ENCODE measurements around the gene GPR137B.
A peak's percentile ranks its signal among the peaks of the same experiment; 100 is the strongest.

The GPR137B gene, protein sequence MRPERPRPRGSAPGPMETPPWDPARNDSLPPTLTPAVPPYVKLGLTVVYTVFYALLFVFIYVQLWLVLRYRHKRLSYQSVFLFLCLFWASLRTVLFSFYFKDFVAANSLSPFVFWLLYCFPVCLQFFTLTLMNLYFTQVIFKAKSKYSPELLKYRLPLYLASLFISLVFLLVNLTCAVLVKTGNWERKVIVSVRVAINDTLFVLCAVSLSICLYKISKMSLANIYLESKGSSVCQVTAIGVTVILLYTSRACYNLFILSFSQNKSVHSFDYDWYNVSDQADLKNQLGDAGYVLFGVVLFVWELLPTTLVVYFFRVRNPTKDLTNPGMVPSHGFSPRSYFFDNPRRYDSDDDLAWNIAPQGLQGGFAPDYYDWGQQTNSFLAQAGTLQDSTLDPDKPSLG

DNA sequence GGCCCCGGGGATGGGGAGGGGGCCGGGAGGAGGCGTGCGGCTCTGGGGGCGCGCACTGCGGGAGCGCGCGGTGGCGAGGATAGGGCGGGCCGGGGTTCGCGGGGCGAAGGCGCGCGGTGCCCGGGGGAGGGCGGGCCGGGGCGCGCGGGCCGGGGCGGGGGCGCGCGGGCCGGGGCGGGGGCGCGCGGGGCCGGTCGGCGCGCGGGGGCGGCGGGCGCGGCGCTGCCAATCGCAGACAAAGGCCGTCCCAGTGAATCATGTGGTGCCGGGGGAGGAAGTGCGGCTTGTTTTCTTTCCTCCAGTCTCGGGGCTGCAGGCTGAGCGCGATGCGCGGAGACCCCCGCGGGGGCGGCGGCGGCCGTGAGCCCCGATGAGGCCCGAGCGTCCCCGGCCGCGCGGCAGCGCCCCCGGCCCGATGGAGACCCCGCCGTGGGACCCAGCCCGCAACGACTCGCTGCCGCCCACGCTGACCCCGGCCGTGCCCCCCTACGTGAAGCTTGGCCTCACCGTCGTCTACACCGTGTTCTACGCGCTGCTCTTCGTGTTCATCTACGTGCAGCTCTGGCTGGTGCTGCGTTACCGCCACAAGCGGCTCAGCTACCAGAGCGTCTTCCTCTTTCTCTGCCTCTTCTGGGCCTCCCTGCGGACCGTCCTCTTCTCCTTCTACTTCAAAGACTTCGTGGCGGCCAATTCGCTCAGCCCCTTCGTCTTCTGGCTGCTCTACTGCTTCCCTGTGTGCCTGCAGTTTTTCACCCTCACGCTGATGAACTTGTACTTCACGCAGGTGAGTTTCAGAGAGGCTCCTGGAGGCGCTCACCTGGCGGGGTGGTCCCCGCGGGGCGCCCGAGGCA is at the start of gene GPR137B:
TSS of gene GPR137B (plus strand) at position 287 of the 851 bp plus-strand sequence. CDS start at position 371, 84 bp downstream.
- DNase-seq = peak; percentile 48

GRCh38 chr1:236092899-236093298 is 49.4 kb upstream of the GPR137B start:
- DNase-seq = no peak

- DNase-seq = no peak
Observed at GRCh38 chr1:236095705-236096520, 46.4 kb upstream of the GPR137B start.

DNA sequence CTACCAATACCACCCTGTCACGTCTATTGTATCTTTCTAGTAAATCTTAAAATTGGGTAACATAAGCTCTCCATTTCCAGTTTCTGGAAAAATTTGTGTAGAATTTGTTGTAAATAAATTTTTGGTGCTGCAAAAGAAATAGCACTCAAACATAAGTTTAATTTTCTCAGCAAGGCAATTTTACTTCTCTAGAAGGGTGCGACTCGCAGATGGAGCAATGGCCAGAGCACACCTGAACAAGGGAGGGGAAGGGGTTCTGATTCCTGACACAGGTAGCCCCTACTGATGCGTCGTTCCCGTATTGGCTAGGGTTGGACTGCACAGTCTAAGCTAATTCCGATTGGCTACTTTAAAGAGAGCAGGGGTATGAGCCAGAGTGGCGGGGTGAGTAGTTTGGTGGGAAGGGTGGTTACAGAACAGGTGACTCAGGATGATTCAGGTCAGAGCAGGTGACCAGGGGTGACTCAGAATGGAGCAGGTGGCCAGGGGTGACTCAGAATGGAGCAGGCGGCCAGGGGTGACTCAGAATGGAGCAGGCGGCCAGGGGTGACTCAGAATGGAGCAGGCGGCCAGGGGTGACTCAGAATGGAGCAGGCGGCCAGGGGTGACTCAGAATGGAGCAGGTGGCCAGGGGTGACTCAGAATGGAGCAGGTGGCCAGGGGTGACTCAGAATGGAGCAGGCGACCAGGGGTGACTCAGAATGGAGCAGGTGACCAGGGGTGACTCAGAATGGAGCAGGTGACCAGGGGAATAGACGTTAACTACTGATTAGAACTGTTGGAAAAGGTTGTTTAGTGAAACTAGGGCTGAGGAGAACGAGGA is 45.5 kb upstream of the GPR137B start:
- peak; percentile 66 for DNase-seq

- DNase-seq = no peak
Observed at GRCh38 chr1:236098267-236098666, 44.1 kb upstream of the GPR137B start.

DNA sequence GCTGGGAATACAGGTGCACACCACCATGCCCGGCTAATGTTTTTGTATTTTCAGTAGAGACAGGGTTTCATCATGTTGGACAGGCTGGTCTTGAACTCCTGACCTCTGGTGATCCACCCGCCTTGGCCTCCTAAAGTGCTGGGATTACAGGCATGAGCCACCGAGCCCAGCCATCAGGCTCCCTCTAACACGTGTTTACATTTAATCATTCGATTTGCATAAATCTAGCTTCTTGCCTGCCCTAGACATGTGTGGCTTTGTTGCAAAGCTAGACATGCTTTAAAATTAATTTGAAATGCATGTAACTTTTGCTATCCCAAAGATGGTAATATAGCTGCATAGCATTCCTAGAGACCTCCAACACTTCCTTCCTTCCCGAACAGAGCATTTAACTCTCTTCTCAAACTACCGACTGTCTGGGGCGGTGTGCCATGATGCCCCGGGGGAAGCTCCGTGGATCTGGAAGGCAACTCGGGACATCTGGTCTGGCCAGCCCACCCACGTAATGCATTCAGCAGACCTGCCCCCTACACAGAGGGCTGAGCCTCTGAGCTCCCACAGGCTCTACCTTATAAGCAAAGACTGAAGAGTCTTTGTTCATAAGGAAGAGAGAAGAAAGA is 42.9 kb upstream of the GPR137B start:
- no peak for DNase-seq

GRCh38 chr1:236100799-236101198 is 41.5 kb upstream of the GPR137B start:
- no peak for DNase-seq

DNA sequence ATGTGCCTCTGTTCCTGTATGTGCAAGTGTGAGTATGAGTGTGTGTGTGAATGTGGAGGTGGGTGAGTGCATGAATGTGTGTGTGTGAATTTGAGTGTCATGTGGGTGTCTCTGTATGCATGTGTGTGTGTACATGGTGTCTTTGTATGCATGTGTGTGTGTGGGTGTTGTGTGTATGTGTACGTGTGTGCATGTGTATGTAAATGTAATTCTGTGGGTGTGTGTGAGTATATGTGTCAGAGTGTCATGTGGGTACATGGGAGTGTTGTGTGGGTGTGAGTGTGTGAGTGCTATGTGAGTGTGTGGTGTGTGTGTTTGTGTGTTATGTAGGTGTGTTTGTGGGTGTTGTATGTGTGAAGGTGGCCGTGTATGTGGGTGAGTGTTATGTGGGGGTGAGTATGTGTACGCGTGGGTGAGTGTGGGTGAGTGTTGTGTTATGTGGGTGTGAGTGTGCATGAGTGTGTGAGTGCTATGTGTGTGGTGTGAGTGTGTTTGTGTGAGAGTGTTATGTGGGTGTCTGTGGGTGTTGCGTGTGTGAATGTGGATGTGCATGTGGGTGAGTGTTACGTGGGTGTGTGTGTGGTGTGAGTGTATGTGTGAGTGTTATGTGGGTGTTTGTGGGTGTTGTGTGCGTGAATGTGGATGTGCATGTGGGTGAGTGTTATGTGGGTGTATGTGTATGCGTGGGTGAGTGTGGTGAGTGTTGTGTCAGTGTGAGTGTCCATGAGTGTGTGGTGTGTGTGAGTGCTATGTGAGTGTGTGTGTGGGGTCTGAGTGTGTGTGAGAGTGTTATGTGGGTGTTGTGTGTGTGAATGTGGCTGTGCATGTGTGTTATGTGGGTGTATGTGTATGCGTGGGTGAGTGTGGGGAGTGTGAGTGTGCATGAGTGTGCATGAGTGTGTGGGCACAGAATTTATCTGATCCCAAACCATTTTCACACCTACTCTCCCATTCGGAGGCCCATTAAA is 40.8 kb upstream of the GPR137B start:
- DNase-seq = no peak

GRCh38 chr1:236102611-236103010 is 39.7 kb upstream of the GPR137B start:
- DNase-seq = no peak

DNA sequence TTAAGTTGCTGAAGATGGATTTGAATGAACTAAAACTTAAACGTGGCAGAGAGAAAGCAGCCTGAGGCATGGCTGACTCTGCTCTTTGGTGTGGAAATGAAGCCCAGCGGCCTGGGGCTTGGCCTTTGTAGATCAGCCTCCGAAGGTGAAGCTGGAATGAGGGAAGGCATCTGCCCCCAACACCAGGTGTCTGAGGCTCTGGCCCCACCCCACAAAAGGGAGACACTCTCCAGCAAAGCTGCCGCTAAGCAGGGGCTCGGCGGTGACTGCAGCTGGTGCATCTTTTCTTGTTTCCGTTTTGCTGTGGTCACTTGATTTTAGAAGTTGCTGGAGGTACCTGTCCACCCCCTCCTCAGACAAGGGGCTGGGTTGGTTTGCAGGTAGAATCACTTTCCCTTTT is 39.3 kb upstream of the GPR137B start:
- DNase-seq = no peak

GRCh38 chr1:236103646-236104218 is 38.6 kb upstream of the GPR137B start:
- DNase-seq = peak; percentile 45

DNA sequence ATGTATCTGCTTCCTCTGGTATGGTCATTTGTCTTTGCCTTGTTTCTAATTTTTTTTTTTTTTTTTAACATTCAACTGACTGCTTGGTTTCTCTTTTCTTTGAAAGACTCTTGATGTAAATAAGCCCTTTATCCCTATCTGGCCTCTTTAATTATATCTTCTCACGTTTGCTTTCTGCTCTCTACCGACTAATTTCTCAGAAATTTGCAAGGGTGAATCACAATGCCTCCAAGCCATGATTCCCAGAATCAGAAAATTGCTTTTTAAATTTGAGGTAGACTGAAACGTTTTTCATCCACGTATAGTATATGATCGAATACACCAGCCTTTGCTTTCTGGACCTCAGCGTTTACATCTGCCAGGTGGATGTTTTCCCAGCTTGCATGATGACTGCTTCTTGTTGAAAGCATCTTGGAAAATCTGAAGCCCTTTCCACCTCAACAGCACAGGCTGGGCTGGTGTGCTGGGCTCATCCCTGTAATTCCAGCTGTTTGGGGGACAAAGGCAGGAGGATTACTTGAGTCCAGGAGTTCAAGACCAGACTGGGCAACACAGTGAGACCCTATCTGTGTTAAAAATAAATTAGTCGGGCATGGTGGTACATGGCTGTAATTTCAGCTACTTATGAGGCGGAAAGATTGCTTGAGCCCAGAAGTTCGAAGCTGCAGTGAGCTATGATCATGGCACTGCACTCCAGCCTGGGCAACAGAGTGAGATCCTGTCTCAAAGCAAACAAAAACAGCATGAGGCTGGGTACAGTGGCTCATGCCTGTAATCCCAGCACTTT is 35.0 kb upstream of the GPR137B start:
- DNase-seq = no peak

DNA sequence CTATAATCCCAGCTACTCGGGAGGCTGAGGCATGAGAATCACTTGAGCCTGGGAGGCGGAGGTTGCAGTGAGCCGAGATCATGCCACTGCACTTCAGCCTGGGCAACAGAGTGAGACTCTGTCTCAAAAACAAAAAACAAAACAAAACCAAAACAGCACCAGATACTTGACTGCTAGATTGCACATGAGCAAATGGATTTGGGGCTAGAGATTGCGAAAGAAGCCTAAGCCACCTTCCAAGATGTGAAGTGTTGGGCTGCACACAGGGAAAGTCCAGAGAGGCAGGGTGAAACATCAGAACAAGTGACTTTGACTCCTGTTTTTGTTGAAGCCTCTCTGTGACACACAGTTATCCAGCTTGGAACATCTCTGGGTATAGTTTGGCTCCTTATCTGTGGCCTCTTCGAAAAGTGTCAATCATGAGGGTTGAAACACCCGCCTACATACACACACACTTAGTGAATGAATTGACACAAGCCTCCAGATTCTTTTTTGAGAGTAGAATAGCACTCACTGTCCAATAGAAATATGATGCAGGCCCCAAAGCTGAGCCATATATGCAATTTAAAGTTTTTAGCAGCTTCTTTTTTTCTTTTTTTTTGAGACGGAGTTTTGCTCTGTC is 34.2 kb upstream of the GPR137B start:
- no peak for DNase-seq

- no peak for DNase-seq
Observed at GRCh38 chr1:236110137-236110536, 32.2 kb upstream of the GPR137B start.

DNA sequence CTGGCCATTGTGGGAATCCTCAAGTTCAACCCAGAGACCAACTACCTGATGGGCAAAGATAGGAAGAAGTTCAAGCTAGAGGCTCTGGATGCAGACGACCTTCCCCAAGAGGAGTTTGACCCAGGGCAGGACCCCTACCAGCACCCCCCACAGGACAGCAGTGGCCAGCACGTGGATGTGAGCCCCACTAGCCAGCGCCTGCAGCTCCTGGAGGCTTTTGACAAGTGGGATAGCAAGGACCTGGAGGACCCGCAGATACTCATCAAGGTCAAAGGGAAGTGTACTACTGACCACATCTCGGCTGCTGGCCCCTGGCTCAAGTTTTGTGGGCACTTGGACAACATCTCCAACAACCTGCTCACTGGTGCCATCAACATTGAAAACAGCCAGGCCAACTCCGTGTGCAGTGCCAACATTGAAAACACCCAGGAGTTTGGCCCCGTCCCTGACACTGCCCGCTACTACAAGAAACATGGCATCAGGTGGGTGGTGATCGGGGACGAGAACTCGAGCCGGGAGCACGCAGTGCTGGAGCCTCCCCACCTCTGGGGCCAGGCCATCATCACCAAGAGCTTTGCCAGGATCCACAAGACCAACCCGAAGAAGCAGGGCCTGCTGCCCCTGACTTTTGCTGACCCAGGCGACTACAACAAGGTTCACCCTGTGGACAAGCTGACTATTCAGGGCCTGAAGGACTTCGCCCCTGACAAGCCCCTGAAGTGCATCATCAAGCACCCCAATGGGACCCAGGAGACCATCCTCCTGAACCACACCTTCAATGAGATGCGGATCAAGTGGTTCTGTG is 30.6 kb upstream of the GPR137B start:
- no peak for DNase-seq

DNA sequence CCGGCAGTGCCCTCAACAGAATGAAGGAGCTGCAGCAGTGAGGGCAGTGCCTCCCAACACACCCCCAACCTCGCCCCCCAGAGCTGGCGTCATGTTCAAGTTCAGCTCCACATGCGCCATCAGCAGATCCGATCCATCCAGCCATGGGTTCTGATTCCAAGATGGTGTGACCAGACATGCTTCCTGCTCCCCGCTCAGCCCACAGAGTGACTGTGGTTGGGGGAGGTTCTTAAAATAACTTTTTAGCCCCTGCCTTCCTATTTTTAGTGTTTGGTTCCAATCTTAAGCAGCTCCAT is 30.1 kb upstream of the GPR137B start:
- no peak for DNase-seq

DNA sequence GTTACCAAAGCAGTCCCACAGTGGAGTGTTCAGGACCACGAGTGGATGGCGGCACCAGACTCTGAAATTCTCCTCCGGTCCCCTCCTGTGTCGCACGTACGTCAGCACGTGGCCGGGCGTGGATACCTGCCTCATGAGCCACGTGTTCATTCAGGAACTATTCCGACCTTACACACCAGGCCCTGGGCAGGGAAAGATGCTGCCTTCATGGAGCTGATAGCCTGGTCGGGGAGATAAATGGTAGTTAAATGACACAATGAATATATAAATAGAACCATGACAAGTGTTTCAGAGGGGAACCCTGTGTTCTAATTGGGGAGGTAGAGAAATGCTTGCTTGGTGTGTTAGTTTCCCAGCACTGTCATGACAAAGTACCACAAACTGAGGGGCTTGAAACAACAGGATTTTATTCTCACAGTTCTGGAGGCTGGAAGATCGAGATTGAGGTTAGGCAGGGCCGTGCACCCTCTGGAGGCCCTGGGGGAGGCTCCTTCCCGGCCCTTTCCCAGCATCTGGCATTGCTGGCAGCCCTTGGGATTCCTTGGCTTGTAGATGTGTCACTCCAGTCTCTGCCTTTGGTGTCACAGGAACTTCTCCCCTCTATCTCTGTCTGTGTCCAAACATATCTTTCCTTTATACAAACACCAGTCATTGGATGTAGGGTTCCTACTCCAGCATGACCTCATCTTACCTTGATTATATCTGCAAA is 28.9 kb upstream of the GPR137B start:
- DNase-seq = no peak

Measured in CD4-positive, alpha-beta T cell treated with Interleukin-15 for 1 hour (primary cell).